ENCODE data around the gene GTF3C5.
"Not testable (repeated sequence)": the region's sequence is repeated elsewhere in the genome, so short reads cannot be mapped to it uniquely, and the experiment has no call there.

The GTF3C5 gene

GRCh38 chr9:133087429-133088145, 56.8 kb downstream of the GTF3C5 start:
- H3K9me3 ChIP-seq = no peaks in the 10 kb centered on the region
- no peaks in the 10 kb centered on the region for H3K36me3 ChIP-seq
- H3K4me1 ChIP-seq = peaks cover 9% of the 10 kb centered on the region
- DNase-seq = peak; percentile 47
- no peak for TF ChIP-seq CTCF (IDR thresholded peaks at IDR 0.05; ENCODE audit: low read depth, low read length)
- no peaks in the 10 kb centered on the region for H3K27me3 ChIP-seq
- no peak overlapping the region for H3K4me3 ChIP-seq (ENCODE audit: low read depth, low read length)

DNA sequence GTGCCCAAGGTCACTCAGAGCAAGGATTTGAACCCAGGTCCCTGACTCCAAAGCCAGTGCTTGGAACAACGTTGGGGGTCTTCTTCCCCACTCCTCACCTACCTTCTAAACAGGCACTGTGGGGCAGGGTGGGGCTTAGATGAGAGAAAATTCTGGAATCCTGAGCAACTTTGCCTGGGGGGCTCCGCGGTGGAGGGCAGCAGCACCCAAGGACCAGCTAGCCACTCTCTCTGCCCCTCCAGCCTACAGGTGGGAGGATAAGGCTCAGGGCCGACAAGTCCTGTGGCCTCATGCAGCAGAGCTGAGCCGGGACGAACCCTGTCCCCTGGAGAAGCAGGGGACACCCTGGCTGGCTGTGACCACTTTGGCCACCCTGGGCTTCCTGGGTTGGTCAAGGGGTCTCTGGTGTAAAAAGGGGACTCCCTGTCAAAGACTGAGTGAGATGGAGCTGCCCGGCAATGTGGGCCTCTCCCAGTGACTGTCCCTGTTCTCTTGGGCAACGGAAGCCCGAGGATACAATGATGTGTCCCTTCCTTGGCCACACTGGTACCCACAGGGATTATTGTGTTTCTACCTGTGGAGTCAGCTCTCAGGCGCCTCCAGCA, 57.5 kb downstream of the GTF3C5 start:
- Histone ChIP-seq H3K4me1 (peaks cover 9% of the 10 kb centered on the region), H3K27me3 (no peaks in the 10 kb centered on the region), H3K4me3 (ENCODE audit: low read depth, low read length) (no peak overlapping the region), H3K36me3 (no peaks in the 10 kb centered on the region), H3K9me3 (no peaks in the 10 kb centered on the region)
- no peak for DNase-seq
- TF ChIP-seq CTCF (IDR thresholded peaks at IDR 0.05; ENCODE audit: low read depth, low read length) = no peak

GRCh38 chr9:133088756-133089155, 58.0 kb downstream of the GTF3C5 start:
- Histone ChIP-seq H3K4me3 (ENCODE audit: low read depth, low read length) (no peak overlapping the region), H3K9me3 (no peaks in the 10 kb centered on the region), H3K36me3 (no peaks in the 10 kb centered on the region), H3K4me1 (peaks cover 9% of the 10 kb centered on the region), H3K27me3 (no peaks in the 10 kb centered on the region)
- TF ChIP-seq CTCF (IDR thresholded peaks at IDR 0.05; ENCODE audit: low read depth, low read length) = no peak
- DNase-seq = no peak

DNA sequence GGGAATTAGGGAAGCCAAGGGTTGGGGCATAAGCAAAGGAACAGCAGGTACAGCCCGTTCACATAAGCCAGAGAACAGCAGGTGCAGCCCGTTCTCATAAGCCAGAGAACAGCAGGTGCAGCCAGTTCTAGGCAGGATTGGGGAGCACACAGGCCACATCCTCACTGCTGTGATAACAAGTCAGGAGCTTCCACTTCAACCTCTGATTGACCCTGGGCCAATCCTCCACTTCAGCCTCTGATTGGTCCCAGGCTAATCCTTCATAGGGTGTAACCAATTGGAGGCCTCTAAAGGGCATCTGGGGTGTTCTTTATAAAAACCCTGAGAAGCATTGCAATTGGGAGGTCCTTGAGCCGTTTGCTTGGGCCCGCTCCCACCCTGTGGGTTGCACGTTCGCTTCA, 58.5 kb downstream of the GTF3C5 start:
- Histone ChIP-seq H3K4me3 (ENCODE audit: low read depth, low read length) (no peak overlapping the region), H3K9me3 (no peaks in the 10 kb centered on the region), H3K36me3 (no peaks in the 10 kb centered on the region), H3K27me3 (no peaks in the 10 kb centered on the region), H3K4me1 (peaks cover 9% of the 10 kb centered on the region)
- TF ChIP-seq CTCF (IDR thresholded peaks at IDR 0.05; ENCODE audit: low read depth, low read length) = no peak
- DNase-seq = no peak

DNA sequence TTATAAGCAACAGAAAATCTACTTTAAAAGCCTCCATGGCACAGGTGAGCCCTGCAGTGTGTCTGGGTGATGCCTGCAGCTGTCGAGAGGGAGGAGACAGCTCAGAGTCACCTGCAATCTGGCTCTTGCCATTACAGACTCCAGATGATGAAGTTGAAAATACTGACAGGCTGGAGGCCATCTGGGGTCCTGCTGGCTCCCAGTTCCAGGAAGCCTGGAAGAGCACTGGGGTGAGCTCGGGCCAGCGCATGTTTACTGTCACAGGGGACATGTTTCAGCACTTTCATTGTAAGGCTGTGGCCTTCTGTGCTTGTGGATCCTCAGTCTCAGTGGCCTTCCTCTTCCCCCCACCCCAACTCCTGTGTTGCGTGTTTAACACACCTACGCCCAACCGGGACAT, 59.4 kb downstream of the GTF3C5 start:
- peak; percentile 65 for DNase-seq
- Histone ChIP-seq H3K9me3 (no peaks in the 10 kb centered on the region), H3K36me3 (no peaks in the 10 kb centered on the region), H3K4me3 (ENCODE audit: low read depth, low read length) (no peak overlapping the region), H3K4me1 (peaks cover 9% of the 10 kb centered on the region), H3K27me3 (no peaks in the 10 kb centered on the region)
- no peak for TF ChIP-seq CTCF (IDR thresholded peaks at IDR 0.05; ENCODE audit: low read depth, low read length)

DNA sequence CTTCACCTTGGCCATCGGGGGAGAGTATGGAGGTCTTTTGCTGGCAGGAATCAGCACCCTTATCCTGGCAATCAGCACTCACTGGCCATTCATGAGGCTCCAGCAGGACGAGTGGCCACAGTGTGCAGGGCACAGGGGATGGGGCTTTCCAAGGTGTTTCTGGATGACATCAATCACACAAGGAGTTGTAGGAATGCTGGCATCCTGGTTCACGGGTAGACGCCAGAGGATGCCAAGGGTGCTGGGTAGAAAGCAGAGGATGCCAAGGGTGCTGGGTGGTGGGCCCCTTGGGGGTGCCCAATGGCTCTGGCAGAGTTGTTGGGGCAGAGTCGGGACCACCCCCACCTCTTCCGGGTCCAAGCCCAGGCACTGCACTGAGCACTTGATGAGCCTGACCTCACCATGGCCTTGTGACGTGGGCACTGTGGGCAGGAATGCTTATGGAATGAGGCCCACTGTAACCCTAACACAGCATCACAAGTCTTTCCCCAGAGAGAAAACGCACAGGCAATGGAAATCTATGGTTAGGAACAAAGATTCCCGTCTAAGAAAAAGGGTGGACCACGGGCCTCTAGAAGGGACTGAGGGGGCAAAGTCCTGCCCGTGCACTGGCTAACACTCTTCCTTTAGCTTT, 60.1 kb downstream of the GTF3C5 start:
- DNase-seq = no peak
- H3K4me3 ChIP-seq (ENCODE audit: low read depth, low read length) = no peak overlapping the region
- H3K9me3 ChIP-seq = no peaks in the 10 kb centered on the region
- no peak for TF ChIP-seq CTCF (IDR thresholded peaks at IDR 0.05; ENCODE audit: low read depth, low read length)
- no peaks in the 10 kb centered on the region for H3K27me3 ChIP-seq
- H3K4me1 ChIP-seq = peaks cover 9% of the 10 kb centered on the region
- H3K36me3 ChIP-seq = peaks cover 4% of the 10 kb centered on the region

GRCh38 chr9:133094351-133094750, 63.6 kb downstream of the GTF3C5 start:
- not testable (repeated sequence) for H3K4me3 ChIP-seq (ENCODE audit: low read depth, low read length); H3K27me3 ChIP-seq; DNase-seq; H3K9me3 ChIP-seq; H3K4me1 ChIP-seq
- peaks cover 39% of the 10 kb centered on the region for H3K36me3 ChIP-seq

Data from BE2C (cell line).